Keratinocyte (primary cell): ENCODE results near the gene ERGIC1. TPM values are rescaled to one million over a fixed set of nuclear protein-coding genes. Genes with fewer than 3 reads are reported as not detected.

ENCODE experiments used
- DNase-seq: peaks from one replicate; pipeline ENCODE4 v3.0.0-alpha.2; 2011; ENCODE audit warnings: low read depth, missing footprints, low spot score
- FAIRE-seq: peaks from 2 replicates; lab custom pipeline; 2011; peaks lifted over from hg19 to GRCh38; lab: Jason Lieb, UNC
- H2AFZ ChIP-seq: 2 replicates; pipeline ENCODE4 v1.6.0; 2012; ENCODE audit warnings: low read length, control low read depth, inconsistent platforms; ENCODE audit not compliant: control insufficient read depth
- H3K27ac ChIP-seq: 2 replicates; pipeline ENCODE4 v1.5.1; 2011; ENCODE audit warnings: low read length; ENCODE audit not compliant: control insufficient read depth, insufficient read depth
- H3K27me3 ChIP-seq: 3 replicates; pipeline ENCODE4 v1.6.0; 2011; ENCODE audit warnings: low read length; ENCODE audit not compliant: control insufficient read depth, insufficient read depth; ENCODE audit errors: extremely low read depth
- H3K36me3 ChIP-seq, 2 experiments: 2 replicates in 1 of 2; 3 replicates in 1 of 2; pipeline ENCODE4 v1.5.1; 2011; ENCODE audit warnings: low read length in 2 of 2, mild to moderate bottlenecking in 1 of 2; ENCODE audit not compliant: control insufficient read depth in 2 of 2, insufficient read depth in 2 of 2; ENCODE audit errors: extremely low read depth in 1 of 2
- H3K4me1 ChIP-seq: 3 replicates; pipeline ENCODE4 v1.5.1; 2011; ENCODE audit warnings: low read length; ENCODE audit not compliant: control insufficient read depth, insufficient read depth; ENCODE audit errors: extremely low read depth
- H3K4me2 ChIP-seq: 3 replicates; pipeline ENCODE4 v1.6.0; 2011; ENCODE audit warnings: low read depth, low read length; ENCODE audit not compliant: control insufficient read depth, insufficient read depth; ENCODE audit errors: extremely low read depth
- H3K4me3 ChIP-seq, 3 experiments: fragments of 200-600 bp in 1 of 3; sonication (generic) in 1 of 3; 2 replicates in 2 of 3; 3 replicates in 1 of 3; pipeline ENCODE4 v1.5.1; 2011 to 2016; ENCODE audit warnings: low read length in 3 of 3, mild to moderate bottlenecking in 3 of 3, control low read depth in 2 of 3, inconsistent platforms in 1 of 3, low read depth in 1 of 3, mixed read lengths in 1 of 3, mixed run types in 1 of 3, moderate library complexity in 1 of 3; ENCODE audit not compliant: control insufficient read depth in 2 of 3, insufficient read depth in 2 of 3; ENCODE audit errors: extremely low read depth in 1 of 3
- H3K79me2 ChIP-seq: 2 replicates; pipeline ENCODE4 v1.6.0; 2012; ENCODE audit warnings: low read length; ENCODE audit not compliant: control insufficient read depth, insufficient read depth
- H3K9ac ChIP-seq: 3 replicates; pipeline ENCODE4 v1.6.0; 2011; ENCODE audit warnings: low read length; ENCODE audit not compliant: control insufficient read depth, insufficient read depth; ENCODE audit errors: extremely low read depth
- H3K9me1 ChIP-seq: 3 replicates; pipeline ENCODE4 v1.6.0; 2011; ENCODE audit warnings: low read length; ENCODE audit not compliant: control insufficient read depth, insufficient read depth; ENCODE audit errors: extremely low read depth
- H3K9me3 ChIP-seq: 2 replicates; pipeline ENCODE4 v1.5.1; 2012; ENCODE audit warnings: low read depth, low read length; ENCODE audit not compliant: control insufficient read depth
- H4K20me1 ChIP-seq: 3 replicates; pipeline ENCODE4 v1.6.0; 2011; ENCODE audit warnings: low read length; ENCODE audit not compliant: control insufficient read depth, insufficient read depth; ENCODE audit errors: extremely low read depth
- CTCF ChIP-seq, 3 experiments: IDR thresholded peaks in 1 of 3; conservative IDR thresholded peaks in 1 of 3; optimal IDR thresholded peaks in 1 of 3; 2 replicates in 2 of 3; 3 replicates in 1 of 3; pipeline versions ENCODE3 to v1.5.1; 2011; ENCODE audit warnings: low read length in 3 of 3, mild to moderate bottlenecking in 3 of 3, moderate library complexity in 2 of 3, control low read depth in 1 of 3, inconsistent platforms in 1 of 3; ENCODE audit not compliant: insufficient read depth in 2 of 3; ENCODE audit errors: extremely low read depth in 1 of 3
- EZH2 ChIP-seq: IDR thresholded peaks from one replicate; pipeline ENCODE4 v1.6.1; 2012; ENCODE audit warnings: inconsistent platforms, mild to moderate bottlenecking, low read length, moderate library complexity
- dilution Hi-C: fragments of 300-500 bp; cut with MboI; formaldehyde crosslinking; loops from one replicate; pipeline ENCODE4 v1.7.0; 2020; ENCODE audit warnings: low sequenced_read_pairs; ENCODE audit not compliant: extremely low pct_ligation_motif_present
- polyA plus RNA-seq, 5 experiments: library from polyadenylated mRNA; depleted of rRNA in 3 of 5; stranded (reverse) in 3 of 5; stranded (forward) in 1 of 5; unstranded in 1 of 5; fragments of >200 nt; gene quantifications; 1 replicate in 1 of 5; 2 replicates in 3 of 5; 3 replicates in 1 of 5; pipeline versions ENCODE4 v1.2.1 to v1.2.3, GENCODE V29; 2011 to 2012; ENCODE audit warnings: missing spikeins in 2 of 5, low read depth in 1 of 5, low replicate concordance in 1 of 5

ERGIC1 gene
- polyA plus RNA-seq, 1 donor (not counting 4 experiments of a cell fraction or from before 2014, with no cell fraction given): 93.4 TPM

- H4K20me1 ChIP-seq: no peaks in the 10 kb centered on the region
- no peak overlapping the region for H3K9ac ChIP-seq
- no peak overlapping the region for H3K27ac ChIP-seq
- DNase-seq (no peak), FAIRE-seq (no peak)
- dilution Hi-C loops: no loop called here
- no peaks in the 10 kb centered on the region for H3K9me3 ChIP-seq
- H2AFZ ChIP-seq: no peak overlapping the region
- H3K36me3 ChIP-seq: peaks cover 0 to 7% of the 10 kb centered on the region in 2 experiments
- H3K4me3 ChIP-seq: no peak overlapping the region
- no peaks in the 10 kb centered on the region for H3K27me3 ChIP-seq
- peaks cover 31% of the 10 kb centered on the region for H3K79me2 ChIP-seq
- H3K4me2 ChIP-seq: no peak overlapping the region
- H3K4me1 ChIP-seq: peaks cover 13% of the 10 kb centered on the region
- no peak for TF ChIP-seq CTCF (optimal IDR thresholded peaks at IDR 0.05 in 1 of 3, IDR thresholded peaks at IDR 0.05 in 1 of 3, conservative IDR thresholded peaks at IDR 0.05 in 1 of 3; ENCODE audit: extremely low read depth in 1 of 3, insufficient read depth in 2 of 3, low read length in 3 of 3)
- TF ChIP-seq EZH2: no peak
- H3K9me1 ChIP-seq: no peaks in the 10 kb centered on the region
Measured at GRCh38 chr5:172832383-172833315, 1.4 kb upstream of the ERGIC1 start.

- dilution Hi-C loops: no loop called here
Measured at GRCh38 chr5:172833372-172833685, 722 bp upstream of the ERGIC1 start.

More at GRCh38 chr5:172833372-172833685, 722 bp upstream of the ERGIC1 start:
- Histone ChIP-seq H3K4me3 (no peak overlapping the region), H3K27me3 (no peaks in the 10 kb centered on the region), H2AFZ (peak overlapping the region; percentile 19), H3K9ac (peak overlapping the region; percentile 84), H3K9me3 (no peaks in the 10 kb centered on the region), H4K20me1 (no peaks in the 10 kb centered on the region), H3K4me1 (peaks cover 13% of the 10 kb centered on the region), H3K4me2 (peak overlapping the region; percentile 88), H3K27ac (peak overlapping the region; percentile 63), H3K36me3 (peaks cover 3 to 11% of the 10 kb centered on the region in 2 experiments), H3K79me2 (peaks cover 37% of the 10 kb centered on the region), H3K9me1 (no peaks in the 10 kb centered on the region)
- TF ChIP-seq CTCF (optimal IDR thresholded peaks at IDR 0.05 in 1 of 3, IDR thresholded peaks at IDR 0.05 in 1 of 3, conservative IDR thresholded peaks at IDR 0.05 in 1 of 3; ENCODE audit: extremely low read depth in 1 of 3, insufficient read depth in 2 of 3, low read length in 3 of 3): no peak
- no peak for TF ChIP-seq EZH2
- DNase-seq: no peak
- FAIRE-seq: no peak
